Upper lobe of left lung (tissue), 6 donors: ENCODE data around the gene KLF13. TPM values are rescaled to one million over a fixed set of nuclear protein-coding genes. Genes with fewer than 3 reads are reported as not detected.

Source experiments
- ATAC-seq, 2 donors: fragments of 200-7000 bp; cut with Tn5 transposase; one replicate each; pipeline ENCODE4 v1.9.1; 2022; ENCODE audit warnings: mild to moderate bottlenecking in 2 of 2, moderate library complexity in 2 of 2; ENCODE audit not compliant: low FRiP score in 2 of 2
- DNase-seq, 2 donors: peaks; one replicate each; pipeline ENCODE4 v3.0.0-alpha.2; 2019 to 2020
- H3K27ac ChIP-seq, 4 donors: fragments of 200-600 bp; sonication (generic); one replicate each; pipeline ENCODE4 v1.5.1; 2016 to 2019
- H3K27me3 ChIP-seq, 4 donors: fragments of 200-600 bp; sonication (generic); one replicate each; pipeline ENCODE4 v1.5.1; 2017 to 2019
- H3K36me3 ChIP-seq, 4 donors: fragments of 200-600 bp; sonication (generic); one replicate each; pipeline ENCODE4 v1.5.1; 2016 to 2019
- H3K4me1 ChIP-seq, 4 donors: fragments of 200-600 bp; sonication (generic); one replicate each; pipeline ENCODE4 v1.5.1; 2018 to 2019
- H3K4me3 ChIP-seq, 4 donors: fragments of 200-600 bp; sonication (generic); one replicate each; pipeline ENCODE4 v1.5.1; 2017 to 2019; ENCODE audit warnings: mild to moderate bottlenecking in 2 of 4, moderate library complexity in 1 of 4
- H3K9me3 ChIP-seq, 4 donors: fragments of 200-600 bp; sonication (generic); one replicate each; pipeline ENCODE4 v1.5.1; 2018 to 2019
- CTCF ChIP-seq, 6 experiments: fragments of 450-650 bp in 4 of 6; fragments of 200-600 bp in 2 of 6; sonication (generic) in 2 of 6; IDR thresholded peaks; one replicate each; pipeline ENCODE4 v1.5.1; 2016 to 2019; ENCODE audit warnings: antibody characterized with exemption in 6 of 6
- EP300 ChIP-seq, 4 donors: sonication (generic); formaldehyde crosslinking; IDR thresholded peaks; one replicate each; pipeline ENCODE4 v1.5.1; 2017; ENCODE audit warnings: antibody characterized with exemption in 4 of 4, control low read depth in 2 of 4
- POLR2A ChIP-seq, 4 donors: fragments of 450-650 bp; IDR thresholded peaks; one replicate each; pipeline ENCODE4 v1.5.1; 2016 to 2017; ENCODE audit warnings: antibody characterized with exemption in 4 of 4, mild to moderate bottlenecking in 2 of 4
- POLR2AphosphoS5 ChIP-seq, 2 donors: sonication (generic); formaldehyde crosslinking; IDR thresholded peaks; one replicate each; pipeline ENCODE4 v1.5.1; 2017; ENCODE audit warnings: antibody characterized with exemption in 2 of 2
- WGBS, 2 donors: methylation state at CpG; one replicate each; pipeline ENCODE4 v1.1.5; 2017 to 2018; 5-methylcytosine and 5-hydroxymethylcytosine counted together
- total RNA-seq, 6 donors: library from RNA; depleted of rRNA in 4 of 6; stranded (reverse); fragments of >200 nt in 4 of 6; gene quantifications; one replicate each; pipeline versions ENCODE4 v1.1.0 to v1.2.1, GENCODE V29; 2016 to 2021
- donor health status: DM: no; HTN: no; CAD: no; lungs with moderate emphysema.
- donor health status: DM: no; HTN: yes; CAD: no; lungs with severe emphysema.

The KLF13 gene
- total RNA-seq, 6 donors from 2014 or later: 103 to 231 (median 147) TPM

GRCh38 chr15:31345606-31346366, 19.2 kb downstream of the KLF13 start:
- Histone ChIP-seq H3K4me1 (peaks cover 86 to 100% (median 98%) of the 10 kb centered on the region in 4 donors), H3K27ac (peak overlapping the region; percentile 75 to 99 (median 86)), H3K27me3 (no peaks in the 10 kb centered on the region), H3K4me3 (peak overlapping the region in 2 of 4 donors; percentile 21 to 27), H3K36me3 (peaks cover 0 to 18% (median 9%) of the 10 kb centered on the region in 4 donors), H3K9me3 (no peaks in the 10 kb centered on the region)
- 69 to 74% methylated on average over 12 to 19 of the region's 19 CpGs for WGBS, 2 donors
- TF ChIP-seq POLR2AphosphoS5 (IDR thresholded peaks at IDR 0.05) (no peak), CTCF (IDR thresholded peaks at IDR 0.05) (no peak), EP300 (IDR thresholded peaks at IDR 0.05) (no peak), POLR2A (IDR thresholded peaks at IDR 0.05) (no peak)
- DNase-seq: no peak
- no peak for ATAC-seq

GRCh38 chr15:31346367-31347066, 19.9 kb downstream of the KLF13 start:
- WGBS, 2 donors: 70 to 76% methylated on average over 13 to 14 of the region's 14 CpGs
- Histone ChIP-seq H3K9me3 (no peaks in the 10 kb centered on the region), H3K27me3 (no peaks in the 10 kb centered on the region), H3K4me3 (peak overlapping the region in 2 of 4 donors; percentile 21 to 27), H3K4me1 (peaks cover 91 to 100% (median 98%) of the 10 kb centered on the region in 4 donors), H3K27ac (peak overlapping the region; percentile 75 to 99 (median 86)), H3K36me3 (peaks cover 0 to 18% (median 9%) of the 10 kb centered on the region in 4 donors)
- TF ChIP-seq POLR2AphosphoS5 (IDR thresholded peaks at IDR 0.05) (no peak), CTCF (IDR thresholded peaks at IDR 0.05) (no peak), EP300 (IDR thresholded peaks at IDR 0.05) (no peak), POLR2A (IDR thresholded peaks at IDR 0.05) (no peak)
- ATAC-seq: no peak
- peak in 1 of 2 donors; percentile 39 for DNase-seq

- whole genome bisulfite sequencing, 2 donors: 67 to 90% methylated on average over 8 to 12 of the region's 14 CpGs
Observed at GRCh38 chr15:31347067-31347975, 20.7 kb downstream of the KLF13 start.

GRCh38 chr15:31347981-31348803, 21.6 kb downstream of the KLF13 start:
- no peaks in the 10 kb centered on the region for H3K27me3 ChIP-seq
- DNase-seq (no peak), ATAC-seq (no peak)
- peaks cover 0 to 18% (median 9%) of the 10 kb centered on the region in 4 donors for H3K36me3 ChIP-seq
- H3K27ac ChIP-seq: peak overlapping the region; percentile 38 to 99 (median 86)
- no peaks in the 10 kb centered on the region for H3K9me3 ChIP-seq
- 83 to 87% methylated on average over 13 to 19 of the region's 19 CpGs for WGBS, 2 donors
- no peak overlapping the region for H3K4me3 ChIP-seq
- TF ChIP-seq POLR2AphosphoS5 (IDR thresholded peaks at IDR 0.05) (no peak), POLR2A (IDR thresholded peaks at IDR 0.05) (no peak), CTCF (IDR thresholded peaks at IDR 0.05) (no peak), EP300 (IDR thresholded peaks at IDR 0.05) (no peak)
- peaks cover 91 to 100% (median 98%) of the 10 kb centered on the region in 4 donors for H3K4me1 ChIP-seq

More at GRCh38 chr15:31347067-31347975, 20.7 kb downstream of the KLF13 start:
- Histone ChIP-seq H3K4me3 (peak overlapping the region in 1 of 4 donors; percentile 27), H3K4me1 (peaks cover 91 to 100% (median 98%) of the 10 kb centered on the region in 4 donors), H3K9me3 (no peaks in the 10 kb centered on the region), H3K27ac (peak overlapping the region; percentile 75 to 99 (median 86)), H3K27me3 (no peaks in the 10 kb centered on the region), H3K36me3 (peaks cover 0 to 18% (median 9%) of the 10 kb centered on the region in 4 donors)
- DNase-seq (peak in 1 of 2 donors; percentile 53), ATAC-seq (no peak)
- TF ChIP-seq POLR2A (IDR thresholded peaks at IDR 0.05) (no peak), EP300 (IDR thresholded peaks at IDR 0.05) (no peak), POLR2AphosphoS5 (IDR thresholded peaks at IDR 0.05) (peak in 1 of 2 donors; percentile 25)
